OCI-M1 (cell line): ENCODE data around the gene HNRNPH2.

Experiments used
- DNase-seq: peaks from one replicate; lab custom pipeline; 2025; lab: John Stamatoyannopoulos, UW

The HNRNPH2 gene

GRCh38 chrX:101462892-101463291 lies 54.9 kb downstream of the HNRNPH2 start:
- DNase-seq, result peak; percentile 35
